Measurements from ENCODE around the gene APOF. TPM values are rescaled to one million over a fixed set of nuclear protein-coding genes. Genes with fewer than 3 reads are reported as not detected.
A peak's percentile ranks its signal among the peaks of the same experiment; 100 is the strongest.

Gene APOF
- not detected for total RNA-seq
- polyA plus RNA-seq: not detected
- long read RNA-seq, donor 1: 0 reads
- long read RNA-seq, donor 2: 0 reads
- long read RNA-seq, donor 3: 0 reads

DNA sequence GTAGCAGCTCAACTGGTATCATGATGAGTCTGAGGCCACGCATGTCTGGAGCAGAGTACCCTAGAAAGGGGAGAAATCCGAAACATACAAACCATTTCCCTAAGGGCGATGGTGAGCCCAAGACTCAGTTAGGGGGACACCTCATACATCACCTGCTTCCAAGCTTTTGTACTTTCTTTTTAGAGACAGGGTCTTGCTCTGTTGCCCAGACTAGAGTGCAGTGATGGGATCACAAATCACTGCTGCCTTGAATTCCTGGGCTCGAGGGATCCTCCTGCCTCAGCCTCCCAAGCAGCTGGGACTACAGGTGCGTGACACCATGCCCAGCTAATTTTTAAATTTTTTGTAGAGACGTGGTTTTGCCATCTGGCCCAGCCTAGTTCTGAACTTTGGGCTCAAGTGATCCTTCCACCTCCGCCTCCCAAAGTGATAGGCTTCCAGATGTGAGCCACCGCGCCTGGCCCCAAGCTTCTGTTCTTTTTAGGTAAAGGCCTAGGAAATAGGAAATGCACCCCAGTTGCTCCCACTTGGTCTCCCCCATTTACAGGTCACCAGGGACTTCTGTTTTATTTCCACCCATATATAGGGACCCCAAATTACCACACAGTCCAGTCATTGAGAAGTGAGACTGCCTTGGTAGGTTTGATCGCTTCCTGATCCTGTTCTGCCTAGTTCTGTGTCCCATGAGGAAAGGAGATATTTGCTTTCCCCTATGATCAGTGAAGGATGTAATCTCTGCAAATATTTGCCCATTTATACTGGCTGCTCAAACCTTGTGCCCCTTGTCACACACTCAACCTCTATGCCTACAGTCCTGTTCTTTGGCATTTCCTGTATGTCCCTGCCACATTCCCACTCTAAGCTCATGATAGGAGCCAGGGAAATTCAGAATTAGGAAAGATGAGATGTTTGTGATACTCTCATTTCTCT, at the start of gene APOF:
Gene APOF (minus strand): TSS at position 728 of the 930 bp plus-strand sequence. CDS start 112 bp downstream, at position 616.
- peaks cover 0 to 5% (median 0%) of the 10 kb centered on the region in 9 donors for H3K36me3 ChIP-seq
- TF ChIP-seq, protein P1, sequence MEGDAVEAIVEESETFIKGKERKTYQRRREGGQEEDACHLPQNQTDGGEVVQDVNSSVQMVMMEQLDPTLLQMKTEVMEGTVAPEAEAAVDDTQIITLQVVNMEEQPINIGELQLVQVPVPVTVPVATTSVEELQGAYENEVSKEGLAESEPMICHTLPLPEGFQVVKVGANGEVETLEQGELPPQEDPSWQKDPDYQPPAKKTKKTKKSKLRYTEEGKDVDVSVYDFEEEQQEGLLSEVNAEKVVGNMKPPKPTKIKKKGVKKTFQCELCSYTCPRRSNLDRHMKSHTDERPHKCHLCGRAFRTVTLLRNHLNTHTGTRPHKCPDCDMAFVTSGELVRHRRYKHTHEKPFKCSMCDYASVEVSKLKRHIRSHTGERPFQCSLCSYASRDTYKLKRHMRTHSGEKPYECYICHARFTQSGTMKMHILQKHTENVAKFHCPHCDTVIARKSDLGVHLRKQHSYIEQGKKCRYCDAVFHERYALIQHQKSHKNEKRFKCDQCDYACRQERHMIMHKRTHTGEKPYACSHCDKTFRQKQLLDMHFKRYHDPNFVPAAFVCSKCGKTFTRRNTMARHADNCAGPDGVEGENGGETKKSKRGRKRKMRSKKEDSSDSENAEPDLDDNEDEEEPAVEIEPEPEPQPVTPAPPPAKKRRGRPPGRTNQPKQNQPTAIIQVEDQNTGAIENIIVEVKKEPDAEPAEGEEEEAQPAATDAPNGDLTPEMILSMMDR (IDR thresholded peaks at IDR 0.05): no peak
- peaks cover 0 to 30% (median 23%) of the 10 kb centered on the region in 9 donors for H3K4me1 ChIP-seq
- H3K27ac ChIP-seq: no peak within 1 kb of the TSS
- no peak for ATAC-seq
- 92 to 94% methylated on average over 10 of the region's 10 CpGs for WGBS, 2 donors
- H3K27me3 ChIP-seq: no peaks in the 10 kb centered on the region
- DNase-seq: no peak
- H3K9me3 ChIP-seq: no peaks in the 10 kb centered on the region
- H3K4me3 ChIP-seq: no peak within 1 kb of the TSS
- intact Hi-C loops (cut with DNase I): loop anchor here in 5 of 10 donors (5.0 to 10.0 kb wide), 3 partner anchors 90 to 105 kb away; partner anchors contain the start of genes SPRYD4 (in 4 of the 5) and MIP (in 1 of the 5)

DNA sequence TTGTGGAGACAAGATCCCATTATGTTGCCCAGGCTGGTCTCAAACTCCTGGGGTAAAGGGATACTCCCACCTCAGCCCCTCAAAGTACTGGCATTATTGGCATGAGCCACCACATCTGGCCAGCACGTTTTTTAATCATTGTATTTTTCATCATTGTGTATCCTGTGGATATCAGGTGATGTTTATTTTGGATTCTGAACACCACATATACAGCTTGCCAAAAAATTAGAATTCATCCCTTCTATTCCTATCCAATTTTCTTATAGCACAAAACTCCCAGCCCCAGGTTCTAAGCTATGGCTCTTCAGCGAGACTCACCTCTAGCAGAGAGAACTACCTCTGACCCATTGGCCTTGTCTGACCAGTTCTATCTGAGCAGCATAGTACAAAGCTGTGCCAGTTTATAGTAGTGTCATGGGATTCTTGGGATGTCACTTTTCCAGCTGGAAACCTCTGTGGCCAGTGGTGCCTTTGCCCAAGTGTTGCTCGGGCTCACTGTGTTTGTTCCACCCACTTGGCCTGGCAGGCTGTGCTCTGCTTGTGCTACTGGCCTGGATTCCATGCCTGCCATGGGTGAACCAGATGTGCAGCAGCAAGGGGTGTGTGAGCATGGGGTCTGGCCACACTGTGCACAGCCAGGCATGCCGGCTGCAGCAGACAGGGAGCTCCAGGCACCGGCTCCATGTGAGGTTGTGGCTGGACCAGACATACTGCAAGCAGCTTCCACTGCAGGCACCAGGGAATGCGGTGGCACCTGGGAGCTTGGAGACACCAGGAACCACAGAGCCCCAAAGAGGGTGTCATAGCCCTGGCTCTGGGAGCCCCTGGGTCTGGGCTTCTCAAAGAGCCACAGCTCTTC, 49.4 kb upstream of the APOF start:
- no peaks in the 10 kb centered on the region for H3K9me3 ChIP-seq
- intact Hi-C loops (cut with DNase I): no loop called here
- TF ChIP-seq, protein P1 (IDR thresholded peaks at IDR 0.05): no peak
- no peak overlapping the region for H3K27ac ChIP-seq
- DNase-seq (no peak), ATAC-seq (peak in 5 of 8 donors; percentile 19 to 73 (median 37))
- peaks cover 0 to 9% (median 0%) of the 10 kb centered on the region in 9 donors for H3K36me3 ChIP-seq
- no peak overlapping the region for H3K4me3 ChIP-seq
- WGBS, 2 donors: 71 to 78% methylated on average over 6 of the region's 6 CpGs
- peaks cover 0 to 10% (median 0%) of the 10 kb centered on the region in 9 donors for H3K4me1 ChIP-seq
- H3K27me3 ChIP-seq: no peaks in the 10 kb centered on the region

- Histone ChIP-seq H3K36me3 (no peaks in the 10 kb centered on the region), H3K4me1 (peaks cover 0 to 10% (median 0%) of the 10 kb centered on the region in 9 donors), H3K9me3 (no peaks in the 10 kb centered on the region), H3K4me3 (no peak overlapping the region), H3K27me3 (no peaks in the 10 kb centered on the region), H3K27ac (no peak overlapping the region)
- DNase-seq: no peak
- TF ChIP-seq, protein P1 (IDR thresholded peaks at IDR 0.05): no peak
- no peak for ATAC-seq
- intact Hi-C loops (cut with DNase I): no loop called here
- WGBS, 2 donors: 87 to 94% methylated on average over 4 of the region's 4 CpGs
These were observed 48.1 kb upstream of the APOF start for GRCh38 chr12:56410768-56411167.

Data from heart right ventricle (tissue), 16 donors.